H1 (cell line): ENCODE results near the gene RUSC2. TPM values are rescaled to one million over a fixed set of nuclear protein-coding genes. Genes with fewer than 3 reads are reported as not detected.

Experiments
- CTCF ChIA-PET: fragments of 300-600 bp; sonication (Branson Sonifier 250); formaldehyde crosslinking; loops from one replicate; lab custom pipeline; 2021; ENCODE audit not compliant: partially characterized antibody; lab: Charles Lee
- POLR2A ChIA-PET: fragments of 300-600 bp; sonication (Branson Sonifier 250); formaldehyde crosslinking; loops from one replicate; lab custom pipeline; 2021; ENCODE audit warnings: inconsistent platforms; ENCODE audit not compliant: partially characterized antibody; lab: Charles Lee
- DNase-seq, 2 experiments: peaks; one replicate each; pipeline versions ENCODE4 v3.0.0 to v3.0.0-alpha.2; 2010 to 2022; ENCODE audit warnings: low spot score in 2 of 2, low read depth in 1 of 2, mixed read lengths in 1 of 2
- FAIRE-seq: peaks from 2 replicates; lab custom pipeline; 2011; peaks lifted over from hg19 to GRCh38; lab: Jason Lieb, UNC
- H2AFZ ChIP-seq: 2 replicates; pipeline ENCODE4 v1.8.1; 2012; ENCODE audit warnings: low read length, inconsistent platforms
- H2AK5ac ChIP-seq: 2 replicates; pipeline ENCODE4 v1.6.1; 2013; ENCODE audit warnings: low read depth, low read length
- H2BK120ac ChIP-seq: replicated peaks from 2 replicates; pipeline ENCODE3; 2013; ENCODE audit warnings: low read depth, low read length, inconsistent platforms
- H2BK12ac ChIP-seq: 2 replicates; pipeline ENCODE4 v1.6.1; 2013; ENCODE audit warnings: low read depth, low read length
- H2BK15ac ChIP-seq: 2 replicates; pipeline ENCODE4 v1.6.1; 2013; ENCODE audit warnings: low read length
- H2BK20ac ChIP-seq: 2 replicates; pipeline ENCODE4 v1.6.1; 2013; ENCODE audit warnings: low read length
- H2BK5ac ChIP-seq: 2 replicates; pipeline ENCODE4 v1.6.1; 2013; ENCODE audit warnings: low read depth, low read length
- H3K14ac ChIP-seq: 2 replicates; pipeline ENCODE4 v1.6.1; 2013; ENCODE audit warnings: inconsistent platforms; ENCODE audit not compliant: insufficient read length
- H3K18ac ChIP-seq: 2 replicates; pipeline ENCODE4 v1.6.1; 2013; ENCODE audit warnings: low read length; ENCODE audit errors: extremely low read depth
- H3K23ac ChIP-seq: 2 replicates; pipeline ENCODE4 v1.6.1; 2013; ENCODE audit warnings: inconsistent platforms; ENCODE audit not compliant: insufficient read length
- H3K23me2 ChIP-seq: 2 replicates; pipeline ENCODE4 v1.6.1; 2013; ENCODE audit warnings: low read depth, low read length
- H3K27ac ChIP-seq: 2 replicates; pipeline ENCODE4 v1.6.1; 2011; ENCODE audit warnings: low read depth, low read length, inconsistent platforms
- H3K27me3 ChIP-seq, 4 experiments: replicated peaks in 1 of 4; 1 replicate in 1 of 4; 2 replicates in 3 of 4; pipeline versions ENCODE4 v1.6.1 to v1.8.1; 2011 to 2013; ENCODE audit warnings: low read length in 3 of 4, mild to moderate bottlenecking in 3 of 4, inconsistent platforms in 2 of 4, mixed read lengths in 2 of 4, moderate library complexity in 1 of 4; ENCODE audit not compliant: control insufficient read depth in 3 of 4, insufficient read depth in 3 of 4; ENCODE audit errors: extremely low read depth in 1 of 4
- H3K36me3 ChIP-seq, 4 experiments: 2 replicates each; pipeline versions ENCODE4 v1.6.1 to v1.8.1; 2011 to 2013; ENCODE audit warnings: mild to moderate bottlenecking in 4 of 4, low read length in 3 of 4, moderate library complexity in 2 of 4, control low read depth in 1 of 4, inconsistent platforms in 1 of 4; ENCODE audit not compliant: insufficient read depth in 4 of 4, control insufficient read depth in 2 of 4
- H3K4ac ChIP-seq: replicated peaks from 2 replicates; pipeline ENCODE3; 2013; ENCODE audit warnings: low read length, low read depth, mixed read lengths, inconsistent platforms; ENCODE audit not compliant: insufficient read length
- H3K4me1 ChIP-seq, 4 experiments: replicated peaks in 1 of 4; 1 replicate in 1 of 4; 2 replicates in 3 of 4; pipeline versions ENCODE4 v1.6.1 to v1.8.1; 2011 to 2013; ENCODE audit warnings: low read length in 3 of 4, inconsistent platforms in 2 of 4, mixed read lengths in 1 of 4; ENCODE audit not compliant: insufficient read depth in 4 of 4, control insufficient read depth in 3 of 4
- H3K4me2 ChIP-seq, 2 experiments: 2 replicates each; pipeline versions ENCODE4 v1.6.1 to v1.8.1; 2011 to 2013; ENCODE audit warnings: low read depth in 2 of 2, low read length in 2 of 2, control low read depth in 1 of 2, inconsistent platforms in 1 of 2, mild to moderate bottlenecking in 1 of 2; ENCODE audit not compliant: insufficient read depth in 1 of 2
- H3K4me3 ChIP-seq, 4 experiments: fragments of 200-600, 300-600 bp in 1 of 4; sonication (generic), shearing (Covaris generic), sonication (Bioruptor Twin) in 1 of 4; 2 replicates each; pipeline versions ENCODE4 v1.5.1 to v1.8.1; 2011 to 2016; ENCODE audit warnings: low read length in 4 of 4, low read depth in 3 of 4, control low read depth in 2 of 4, inconsistent platforms in 2 of 4, mild to moderate bottlenecking in 2 of 4, mixed read lengths in 1 of 4, moderate library complexity in 1 of 4; ENCODE audit not compliant: insufficient read depth in 2 of 4; ENCODE audit errors: extremely low read depth in 1 of 4
- H3K56ac ChIP-seq: replicated peaks from 2 replicates; pipeline ENCODE3; 2013; ENCODE audit warnings: low read depth, mild to moderate bottlenecking, mixed read lengths, low read length, inconsistent platforms; ENCODE audit not compliant: insufficient read length
- H3K79me1 ChIP-seq: 2 replicates; pipeline ENCODE4 v1.6.1; 2013; ENCODE audit warnings: low read depth, low read length, control low read depth
- H3K79me2 ChIP-seq, 2 experiments: 2 replicates each; pipeline versions ENCODE4 v1.6.1 to v1.8.1; 2012 to 2013; ENCODE audit warnings: low read length in 2 of 2, mild to moderate bottlenecking in 2 of 2, inconsistent platforms in 1 of 2; ENCODE audit not compliant: insufficient read depth in 2 of 2, control insufficient read depth in 1 of 2
- H3K9ac ChIP-seq, 4 experiments: replicated peaks in 1 of 4; 1 replicate in 1 of 4; 2 replicates in 3 of 4; pipeline versions ENCODE4 v1.6.1 to v1.8.1; 2011 to 2013; ENCODE audit warnings: low read depth in 3 of 4, low read length in 3 of 4, control low read depth in 2 of 4, mild to moderate bottlenecking in 2 of 4, moderate library complexity in 2 of 4, inconsistent platforms in 1 of 4; ENCODE audit errors: extremely low read depth in 1 of 4
- H3K9me3 ChIP-seq, 2 experiments: 2 replicates each; pipeline versions ENCODE4 v1.6.1 to v1.8.1; 2012 to 2013; ENCODE audit warnings: mild to moderate bottlenecking in 2 of 2, moderate library complexity in 2 of 2, control low read depth in 1 of 2, inconsistent platforms in 1 of 2, low read depth in 1 of 2, low read length in 1 of 2, mixed read lengths in 1 of 2; ENCODE audit not compliant: insufficient read depth in 2 of 2
- H4K20me1 ChIP-seq, 2 experiments: replicated peaks in 1 of 2; 2 replicates each; pipeline versions ENCODE3 to v1.8.1; 2011 to 2013; ENCODE audit warnings: inconsistent platforms in 2 of 2, low read length in 2 of 2, mild to moderate bottlenecking in 1 of 2; ENCODE audit not compliant: insufficient read depth in 2 of 2, control insufficient read depth in 1 of 2
- H4K5ac ChIP-seq: 2 replicates; pipeline ENCODE4 v1.6.1; 2013; ENCODE audit warnings: low read length, low read depth, mixed read lengths, inconsistent platforms; ENCODE audit not compliant: insufficient read length
- H4K8ac ChIP-seq: 2 replicates; pipeline ENCODE4 v1.8.0; 2013; ENCODE audit warnings: mild to moderate bottlenecking, moderate library complexity, low read length, inconsistent platforms; ENCODE audit not compliant: insufficient read depth; ENCODE audit errors: extremely low read depth
- H4K91ac ChIP-seq: replicated peaks from 2 replicates; pipeline ENCODE3; 2013; ENCODE audit warnings: low read length, mixed read lengths, inconsistent platforms; ENCODE audit not compliant: insufficient read length
- HDAC2 ChIP-seq, 2 experiments: fragments of 300-600 bp in 1 of 2; sonication (generic) in 1 of 2; IDR thresholded peaks; 2 replicates each; pipeline ENCODE4 v1.6.1; 2011 to 2012; ENCODE audit warnings: low read depth in 2 of 2, low read length in 2 of 2, mild to moderate bottlenecking in 2 of 2, moderate library complexity in 2 of 2, borderline replicate concordance in 1 of 2, inconsistent platforms in 1 of 2
- KDM5A ChIP-seq: fragments of 200-600 bp; IDR thresholded peaks from 2 replicates; pipeline ENCODE4 v1.7.1; 2012; ENCODE audit warnings: mild to moderate bottlenecking, low read length, inconsistent platforms, mixed read lengths
- NANOG ChIP-seq: IDR thresholded peaks from 2 replicates; pipeline ENCODE4 v1.6.1; 2011; ENCODE audit warnings: low read length, low read depth, mild to moderate bottlenecking, inconsistent platforms; ENCODE audit not compliant: insufficient read depth, poor library complexity, severe bottlenecking
- RAD21 ChIP-seq, 2 experiments: IDR thresholded peaks in 1 of 2; conservative IDR thresholded peaks in 1 of 2; 2 replicates each; pipeline ENCODE4 v1.6.1; 2011; ENCODE audit warnings: low read depth in 2 of 2, low read length in 2 of 2, improper control_type of control experiment in 1 of 2, inconsistent platforms in 1 of 2, mild to moderate bottlenecking in 1 of 2, moderate library complexity in 1 of 2
- RBBP5 ChIP-seq: IDR thresholded peaks from 2 replicates; pipeline ENCODE4 v1.7.1; 2012; ENCODE audit warnings: low read depth, mild to moderate bottlenecking, inconsistent platforms, low read length, moderate library complexity, borderline replicate concordance
- RNF2 ChIP-seq: fragments of 200-900, 300-1000 bp; sonication (generic); IDR thresholded peaks from 2 replicates; pipeline ENCODE4 v1.7.1; 2016; ENCODE audit warnings: borderline replicate concordance, low read depth, mild to moderate bottlenecking, antibody characterized with exemption, low read length; ENCODE audit not compliant: poor library complexity, severe bottlenecking; ENCODE audit errors: missing control alignments
- SIN3A ChIP-seq, 2 experiments: IDR thresholded peaks in 1 of 2; conservative IDR thresholded peaks in 1 of 2; 2 replicates each; pipeline ENCODE4 v1.6.1; 2011 to 2012; ENCODE audit warnings: low read length in 2 of 2, improper control_type of control experiment in 1 of 2, low read depth in 1 of 2, mild to moderate bottlenecking in 1 of 2
- SP1 ChIP-seq: IDR thresholded peaks from 2 replicates; pipeline ENCODE4 v1.6.1; 2011; ENCODE audit warnings: low read depth, low read length
- SUZ12 ChIP-seq: fragments of 200-600 bp; sonication (generic); IDR thresholded peaks from 2 replicates; pipeline ENCODE4 v1.6.1; 2012; ENCODE audit warnings: mild to moderate bottlenecking, inconsistent platforms, low read length, moderate library complexity, mixed read lengths
- TAF7 ChIP-seq: optimal IDR thresholded peaks from 2 replicates; pipeline ENCODE3; 2011; ENCODE audit warnings: low read depth, mild to moderate bottlenecking, inconsistent platforms, low read length, moderate library complexity, borderline replicate concordance
- WGBS, 2 experiments: shearing (Covaris generic) in 1 of 2; methylation state at CpG; one replicate each; pipeline versions ENCODE4 v1.1.6 to v1.1.7; 2013 to 2015; ENCODE audit warnings: low lambda C conversion rate in 2 of 2, mixed read lengths in 2 of 2, inconsistent platforms in 1 of 2, low coverage in 1 of 2, missing lambda C conversion rate in 1 of 2; ENCODE audit not compliant: insufficient replicate concordance in 2 of 2, insufficient coverage in 1 of 2, insufficient read length in 1 of 2; ENCODE audit errors: extremely low coverage in 1 of 2, missing lambda C conversion rate in 1 of 2; 5-methylcytosine and 5-hydroxymethylcytosine counted together
- polyA plus RNA-seq, 7 experiments: library from polyadenylated mRNA; depleted of rRNA in 3 of 7; stranded (reverse) in 5 of 7; unstranded in 2 of 7; fragments of >200 nt in 5 of 7; fragments of 200-250 nt in 2 of 7; gene quantifications; 1 replicate in 5 of 7; 2 replicates in 1 of 7; 4 replicates in 1 of 7; pipeline versions ENCODE4 v1.2.1 to v1.2.3, GENCODE V29; 2011 to 2013; ENCODE audit warnings: missing spikeins in 2 of 7, mixed read lengths in 2 of 7
- total RNA-seq: library from RNA; stranded (reverse); fragmentation: NEBNext Ultra II Directional; extraction: Animal tissue kit (Norgen Biotek cat#: 25700); gene quantifications from 2 replicates; pipeline ENCODE4 v1.2.1, GENCODE V29; 2021
- TF ChIP-seq, protein P1 (sequence below): IDR thresholded peaks from 2 replicates; pipeline ENCODE4 v1.6.1; 2012; ENCODE audit warnings: inconsistent platforms

The RUSC2 gene
- total and polyA plus RNA-seq, 2 of the 8 experiments (the other 6 are each of a cell fraction or from before 2014, with no cell fraction given), result 4.2 to 7.9 TPM

- no peak overlapping the region for H4K91ac ChIP-seq
- no peaks in the 10 kb centered on the region for H3K79me2 ChIP-seq
- no peak for FAIRE-seq
- no peak for DNase-seq
- H3K18ac ChIP-seq, result no peak overlapping the region
- no peak overlapping the region for H2AFZ ChIP-seq
- H3K56ac ChIP-seq, result no peak overlapping the region
- H3K79me1 ChIP-seq, result no peaks in the 10 kb centered on the region
- no peak overlapping the region for H3K9ac ChIP-seq
- H2BK20ac ChIP-seq, result no peak overlapping the region
- no peak overlapping the region for H3K4me3 ChIP-seq
- POLR2A ChIA-PET, result interaction anchor here (1.1 kb wide), 1 partner anchor 36 kb away, joined by 3 read pairs; no protein-coding TSS in a partner anchor
- H2BK15ac ChIP-seq, result no peak overlapping the region
- H3K9me3 ChIP-seq, result no peaks in the 10 kb centered on the region
- no peak overlapping the region for H4K5ac ChIP-seq
- H3K36me3 ChIP-seq, result no peaks in the 10 kb centered on the region
- no peak overlapping the region for H2BK5ac ChIP-seq
- no peak overlapping the region for H3K14ac ChIP-seq
- no peak overlapping the region for H3K4me2 ChIP-seq
- H2BK12ac ChIP-seq, result no peak overlapping the region
- H4K20me1 ChIP-seq, result no peaks in the 10 kb centered on the region
- no peak overlapping the region for H3K4ac ChIP-seq
- H3K23ac ChIP-seq, result no peak overlapping the region
- CTCF ChIA-PET, result interaction anchor here (0.8 to 9.7 kb wide), 6 partner anchors 9 to 42 kb away, joined by 3 to 114 read pairs (median 4); partner anchors contain the start of gene RUSC2
- H2BK120ac ChIP-seq, result no peak overlapping the region
- no peak overlapping the region for H4K8ac ChIP-seq
- no peaks in the 10 kb centered on the region for H3K23me2 ChIP-seq
- no peak overlapping the region for H3K27ac ChIP-seq
- H3K4me1 ChIP-seq, result peaks cover 0 to 26% (median 8%) of the 10 kb centered on the region in 4 experiments; a peak in 6 of 7 replicates
- no peaks in the 10 kb centered on the region for H3K27me3 ChIP-seq
- no peak overlapping the region for H2AK5ac ChIP-seq
- WGBS, 2 experiments, result 89% methylated on average over 6 of the region's 7 CpGs; no CpG with 5 or more reads in 1 of the 2 experiments
- TF ChIP-seq HDAC2 (IDR thresholded peaks at IDR 0.05; ENCODE audit: borderline replicate concordance in 1 of 2, low read depth in 2 of 2, low read length in 2 of 2) (no peak), NANOG (no peak), SP1 (no peak), SIN3A (conservative IDR thresholded peaks at IDR 0.05 in 1 of 2, IDR thresholded peaks at IDR 0.05 in 1 of 2; ENCODE audit: low read depth in 1 of 2, low read length in 2 of 2) (no peak), RAD21 (IDR thresholded peaks at IDR 0.05 in 1 of 2, conservative IDR thresholded peaks at IDR 0.05 in 1 of 2; ENCODE audit: low read depth in 2 of 2, low read length in 2 of 2) (no peak), RNF2 (no peak), TAF7 (no peak), RBBP5 (no peak), SUZ12 (no peak), KDM5A (no peak)
- TF ChIP-seq, protein P1, sequence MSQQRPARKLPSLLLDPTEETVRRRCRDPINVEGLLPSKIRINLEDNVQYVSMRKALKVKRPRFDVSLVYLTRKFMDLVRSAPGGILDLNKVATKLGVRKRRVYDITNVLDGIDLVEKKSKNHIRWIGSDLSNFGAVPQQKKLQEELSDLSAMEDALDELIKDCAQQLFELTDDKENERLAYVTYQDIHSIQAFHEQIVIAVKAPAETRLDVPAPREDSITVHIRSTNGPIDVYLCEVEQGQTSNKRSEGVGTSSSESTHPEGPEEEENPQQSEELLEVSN, result no peak
Measured at GRCh38 chr9:35515766-35516165, 25.9 kb downstream of the RUSC2 start.
